MM.1S (cell line): ENCODE results near the gene PWWP2B.

ENCODE experiments used
- DNase-seq: peaks from one replicate; pipeline ENCODE4 v3.0.0-alpha.2; 2015
- H2AFZ ChIP-seq: fragments of 300-600 bp; sonication (generic); 2 replicates; pipeline ENCODE4 v1.6.0; 2016; ENCODE audit warnings: antibody characterized with exemption, low read length
- H3F3A ChIP-seq: fragments of 300-600 bp; sonication (generic); 2 replicates; pipeline ENCODE4 v1.6.1; 2016; ENCODE audit warnings: mild to moderate bottlenecking, antibody characterized with exemption, low read length, moderate library complexity, mixed read lengths; ENCODE audit not compliant: insufficient read depth
- H3K27ac ChIP-seq: fragments of 300-600 bp; sonication (generic); 2 replicates; pipeline ENCODE4 v1.5.1; 2016; ENCODE audit warnings: mild to moderate bottlenecking, low read length
- H3K27me3 ChIP-seq: fragments of 300-600 bp; sonication (generic); replicated peaks from 2 replicates; pipeline ENCODE4 v1.6.0; 2016; ENCODE audit warnings: low read length; ENCODE audit not compliant: insufficient read depth
- H3K36me3 ChIP-seq: fragments of 300-600 bp; sonication (generic); replicated peaks from 2 replicates; pipeline ENCODE4 v1.6.1; 2016; ENCODE audit warnings: mild to moderate bottlenecking, low read length, mixed read lengths; ENCODE audit not compliant: insufficient read depth
- H3K4me1 ChIP-seq: fragments of 300-600 bp; sonication (generic); 2 replicates; pipeline ENCODE4 v1.6.1; 2016; ENCODE audit warnings: low read length, mixed read lengths
- H3K4me2 ChIP-seq: fragments of 300-600 bp; sonication (generic); 2 replicates; pipeline ENCODE4 v1.6.0; 2016; ENCODE audit warnings: low read depth, low read length
- H3K4me3 ChIP-seq: fragments of 300-600 bp; sonication (generic); 2 replicates; pipeline ENCODE4 v1.5.1; 2016; ENCODE audit warnings: low read length, mixed read lengths
- H3K79me2 ChIP-seq: fragments of 300-600 bp; sonication (generic); 2 replicates; pipeline ENCODE4 v1.6.1; 2016; ENCODE audit warnings: mixed run types, low read length, mixed read lengths
- H3K9ac ChIP-seq: fragments of 300-600 bp; sonication (generic); 2 replicates; pipeline ENCODE4 v1.6.1; 2016; ENCODE audit warnings: low read length, mixed read lengths
- H3K9me2 ChIP-seq: fragments of 300-600 bp; sonication (generic); replicated peaks from 2 replicates; pipeline ENCODE4 v1.6.1; 2016; ENCODE audit warnings: mild to moderate bottlenecking, low read length, mixed read lengths; ENCODE audit not compliant: insufficient read depth
- H3K9me3 ChIP-seq: fragments of 300-600 bp; sonication (generic); replicated peaks from 2 replicates; pipeline ENCODE4 v1.6.1; 2016; ENCODE audit warnings: mild to moderate bottlenecking, low read length, mixed read lengths; ENCODE audit not compliant: insufficient read depth
- H4K20me1 ChIP-seq: fragments of 300-600 bp; sonication (generic); 2 replicates; pipeline ENCODE4 v1.6.1; 2016; ENCODE audit warnings: mild to moderate bottlenecking, low read length, moderate library complexity, mixed read lengths; ENCODE audit not compliant: insufficient read depth
- EZH2 ChIP-seq: fragments of 300-600 bp; sonication (generic); optimal IDR thresholded peaks from 2 replicates; pipeline ENCODE3; 2017; ENCODE audit warnings: low read depth, mild to moderate bottlenecking, antibody characterized with exemption, low read length, mixed read lengths
- EZH2phosphoT487 ChIP-seq: fragments of 300-600 bp; sonication (generic); IDR thresholded peaks from 2 replicates; pipeline ENCODE4 v1.6.1; 2018; ENCODE audit warnings: antibody characterized with exemption, low read length
- TF ChIP-seq, protein P1 (sequence below): fragments of 300-600 bp; sonication (generic); IDR thresholded peaks from 2 replicates; pipeline ENCODE4 v1.5.1; 2016; ENCODE audit warnings: antibody characterized with exemption, low read length, mixed read lengths

The PWWP2B gene

DNA sequence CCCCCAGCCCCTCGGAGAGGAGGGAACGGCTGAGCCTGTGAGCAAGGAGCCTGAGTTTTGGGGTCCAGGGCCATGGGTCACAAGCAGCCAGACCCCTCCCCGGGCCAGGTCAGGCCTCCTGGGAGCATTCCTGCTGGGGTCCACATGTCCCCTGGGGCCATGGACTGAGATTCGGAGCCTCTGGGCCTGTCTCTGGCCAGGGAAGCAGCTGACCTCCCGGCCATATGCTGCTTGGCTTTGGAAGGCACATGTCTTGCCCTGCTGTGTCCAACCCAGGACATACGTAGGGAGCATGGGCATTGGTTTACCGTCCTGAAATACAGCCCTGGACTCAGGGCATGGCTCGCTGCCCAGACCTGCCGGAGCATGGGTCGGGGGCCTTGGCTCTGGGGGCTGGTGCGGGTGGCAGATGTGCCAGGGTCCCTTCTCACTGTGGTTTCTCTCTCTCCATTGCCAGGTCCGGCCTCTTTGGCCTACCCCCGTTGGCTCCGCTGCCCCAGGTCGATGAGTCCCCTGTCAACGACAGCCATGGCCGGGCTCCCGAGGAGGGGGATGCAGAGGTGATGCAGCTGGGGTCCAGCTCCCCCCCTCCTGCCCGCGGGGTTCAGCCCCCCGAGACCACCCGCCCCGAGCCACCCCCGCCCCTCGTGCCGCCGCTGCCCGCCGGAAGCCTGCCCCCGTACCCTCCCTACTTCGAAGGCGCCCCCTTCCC is 7.3 kb downstream of the PWWP2B start:
- Histone ChIP-seq H3K79me2 (no peaks in the 10 kb centered on the region), H3K9ac (no peak overlapping the region), H3K4me1 (no peaks in the 10 kb centered on the region), H3K4me3 (no peak overlapping the region), H3K27ac (no peak overlapping the region), H3F3A (no peaks in the 10 kb centered on the region), H3K9me3 (no peaks in the 10 kb centered on the region), H3K27me3 (no peaks in the 10 kb centered on the region), H3K4me2 (no peak overlapping the region), H4K20me1 (no peaks in the 10 kb centered on the region), H3K9me2 (no peaks in the 10 kb centered on the region), H2AFZ (no peak overlapping the region), H3K36me3 (no peaks in the 10 kb centered on the region)
- DNase-seq, result no peak
- no peak for TF ChIP-seq EZH2phosphoT487
- TF ChIP-seq, protein P1, sequence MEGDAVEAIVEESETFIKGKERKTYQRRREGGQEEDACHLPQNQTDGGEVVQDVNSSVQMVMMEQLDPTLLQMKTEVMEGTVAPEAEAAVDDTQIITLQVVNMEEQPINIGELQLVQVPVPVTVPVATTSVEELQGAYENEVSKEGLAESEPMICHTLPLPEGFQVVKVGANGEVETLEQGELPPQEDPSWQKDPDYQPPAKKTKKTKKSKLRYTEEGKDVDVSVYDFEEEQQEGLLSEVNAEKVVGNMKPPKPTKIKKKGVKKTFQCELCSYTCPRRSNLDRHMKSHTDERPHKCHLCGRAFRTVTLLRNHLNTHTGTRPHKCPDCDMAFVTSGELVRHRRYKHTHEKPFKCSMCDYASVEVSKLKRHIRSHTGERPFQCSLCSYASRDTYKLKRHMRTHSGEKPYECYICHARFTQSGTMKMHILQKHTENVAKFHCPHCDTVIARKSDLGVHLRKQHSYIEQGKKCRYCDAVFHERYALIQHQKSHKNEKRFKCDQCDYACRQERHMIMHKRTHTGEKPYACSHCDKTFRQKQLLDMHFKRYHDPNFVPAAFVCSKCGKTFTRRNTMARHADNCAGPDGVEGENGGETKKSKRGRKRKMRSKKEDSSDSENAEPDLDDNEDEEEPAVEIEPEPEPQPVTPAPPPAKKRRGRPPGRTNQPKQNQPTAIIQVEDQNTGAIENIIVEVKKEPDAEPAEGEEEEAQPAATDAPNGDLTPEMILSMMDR, result no peak
- TF ChIP-seq EZH2, result no peak

GRCh38 chr10:132404911-132405462 is 8.0 kb downstream of the PWWP2B start:
- H3K9ac ChIP-seq, result no peak overlapping the region
- H3K4me1 ChIP-seq, result no peaks in the 10 kb centered on the region
- H3K27me3 ChIP-seq, result no peaks in the 10 kb centered on the region
- H4K20me1 ChIP-seq, result no peaks in the 10 kb centered on the region
- H3K27ac ChIP-seq, result no peak overlapping the region
- no peaks in the 10 kb centered on the region for H3K36me3 ChIP-seq
- H3K4me3 ChIP-seq, result no peak overlapping the region
- H3K9me2 ChIP-seq, result no peaks in the 10 kb centered on the region
- H3K79me2 ChIP-seq, result no peaks in the 10 kb centered on the region
- no peak overlapping the region for H3K4me2 ChIP-seq
- H2AFZ ChIP-seq, result no peak overlapping the region
- TF ChIP-seq, protein P1, result no peak
- TF ChIP-seq EZH2 (no peak), EZH2phosphoT487 (no peak)
- H3F3A ChIP-seq, result no peaks in the 10 kb centered on the region
- no peaks in the 10 kb centered on the region for H3K9me3 ChIP-seq
- DNase-seq, result no peak

- Histone ChIP-seq H4K20me1 (no peaks in the 10 kb centered on the region), H3K36me3 (no peaks in the 10 kb centered on the region), H3K27me3 (no peaks in the 10 kb centered on the region), H3K4me1 (no peaks in the 10 kb centered on the region), H3K9me2 (no peaks in the 10 kb centered on the region), H3K9ac (no peak overlapping the region), H3K4me2 (no peak overlapping the region), H3K27ac (no peak overlapping the region), H3F3A (no peaks in the 10 kb centered on the region), H2AFZ (no peak overlapping the region), H3K79me2 (no peaks in the 10 kb centered on the region), H3K9me3 (no peaks in the 10 kb centered on the region), H3K4me3 (no peak overlapping the region)
- no peak for DNase-seq
- TF ChIP-seq EZH2phosphoT487, result no peak
- TF ChIP-seq, protein P1, result no peak
- TF ChIP-seq EZH2, result no peak
These were observed 8.5 kb downstream of the PWWP2B start for GRCh38 chr10:132405463-132405991.
